H1 (cell line): ENCODE data around the gene ANXA9.

Experiments used
- CEBPB ChIP-seq: IDR thresholded peaks from 2 replicates; pipeline ENCODE4 v1.6.1; 2012; ENCODE audit warnings: low read depth, low read length
- NRF1 ChIP-seq: IDR thresholded peaks from 2 replicates; pipeline ENCODE4 v1.6.1; 2011; ENCODE audit warnings: mild to moderate bottlenecking, low read depth, low read length, improper control_type of control experiment
- POLR2A ChIP-seq, 2 experiments: IDR thresholded peaks; 1 replicate in 1 of 2; 2 replicates in 1 of 2; pipeline ENCODE4 v1.6.1; 2011; ENCODE audit warnings: low read depth in 2 of 2, low read length in 2 of 2, mild to moderate bottlenecking in 2 of 2; ENCODE audit errors: control extremely low read depth in 1 of 2
- ZNF274 ChIP-seq: IDR thresholded peaks from 2 replicates; pipeline ENCODE4 v1.7.0; 2012; ENCODE audit warnings: low read length, borderline replicate concordance; ENCODE audit errors: extremely low read depth

- TF ChIP-seq NRF1 (no peak), CEBPB (no peak), ZNF274 (no peak), POLR2A (IDR thresholded peaks at IDR 0.05; ENCODE audit: control extremely low read depth in 1 of 2, low read depth in 2 of 2, low read length in 2 of 2) (no peak)
Measured at GRCh38 chr1:150966011-150966410, 16.1 kb upstream of the ANXA9 start.
